HEK293 (cell line): ENCODE measurements around the gene CAPN7.
A peak's percentile ranks its signal among the peaks of the same experiment; 100 is the strongest.

Experiments used
- CTCF ChIA-PET: fragments of 350-600 bp; formaldehyde crosslinking; extraction: SDS; loops from one replicate; lab custom pipeline; 2021; ENCODE audit warnings: antibody characterized with exemption; lab: Yijun Ruan, JAX
- POLR2A ChIA-PET: fragments of 300-600 bp; formaldehyde crosslinking; extraction: SDS; loops from one replicate; lab custom pipeline; 2020; ENCODE audit warnings: antibody characterized with exemption, inconsistent platforms; lab: Yijun Ruan, JAX
- H3K27ac ChIP-seq: fragments of 200-500 bp; sonication (Bioruptor generic); 2 replicates; pipeline ENCODE4 v1.5.1; 2014; ENCODE audit warnings: low read depth, low read length, control low read depth, inconsistent platforms; ENCODE audit errors: extremely low read depth
- H3K36me3 ChIP-seq, 2 experiments: fragments of 200-500 bp in 1 of 2; sonication (Bioruptor generic) in 1 of 2; 1 replicate in 1 of 2; 2 replicates in 1 of 2; pipeline ENCODE4 v1.5.1; 2014 to 2017; ENCODE audit warnings: inconsistent platforms in 2 of 2, low read length in 2 of 2; ENCODE audit not compliant: control insufficient read depth in 2 of 2, insufficient read depth in 1 of 2
- H3K4me1 ChIP-seq: fragments of 200-500 bp; sonication (Bioruptor generic); 2 replicates; pipeline ENCODE4 v1.5.1; 2014; ENCODE audit warnings: mild to moderate bottlenecking, low read length, inconsistent platforms; ENCODE audit not compliant: control insufficient read depth, insufficient read depth
- H3K4me3 ChIP-seq: 2 replicates; pipeline ENCODE4 v1.5.1; 2011; ENCODE audit warnings: low read depth, mild to moderate bottlenecking, control low read depth, low read length, moderate library complexity
- H3K9me3 ChIP-seq: fragments of 200-500 bp; sonication (Bioruptor generic); 2 replicates; pipeline ENCODE4 v1.5.1; 2014; ENCODE audit warnings: low read depth, low read length, inconsistent platforms; ENCODE audit not compliant: control insufficient read depth, insufficient read depth
- GLIS2 ChIP-seq: fragments of 450-650 bp; formaldehyde crosslinking; IDR thresholded peaks from 2 replicates; pipeline ENCODE4 v1.5.1; 2016; ENCODE audit warnings: missing biosample characterization, missing genetic modification characterization
- KLF1 ChIP-seq: fragments of 450-650 bp; formaldehyde crosslinking; IDR thresholded peaks from 2 replicates; pipeline ENCODE4 v1.5.1; 2016; ENCODE audit warnings: missing biosample characterization, missing genetic modification characterization
- KLF10 ChIP-seq: fragments of 450-650 bp; IDR thresholded peaks from 2 replicates; pipeline ENCODE4 v1.5.1; 2018; ENCODE audit warnings: missing biosample characterization, mild to moderate bottlenecking, missing genetic modification characterization
- ZBTB7A ChIP-seq: fragments of 450-650 bp; formaldehyde crosslinking; IDR thresholded peaks from 2 replicates; pipeline ENCODE4 v1.5.1; 2016; ENCODE audit warnings: low read depth, missing biosample characterization, missing genetic modification characterization
- ZFHX2 ChIP-seq: fragments of 450-650 bp; formaldehyde crosslinking; conservative IDR thresholded peaks from 2 replicates; pipeline ENCODE4 v1.5.1; 2016; ENCODE audit warnings: missing biosample characterization, missing genetic modification characterization
- ZNF214 ChIP-seq: fragments of 450-650 bp; formaldehyde crosslinking; IDR thresholded peaks from 2 replicates; pipeline ENCODE4 v1.5.1; 2017; ENCODE audit warnings: missing biosample characterization, mild to moderate bottlenecking, missing genetic modification characterization, borderline replicate concordance
- ZNF366 ChIP-seq: fragments of 450-650 bp; formaldehyde crosslinking; conservative IDR thresholded peaks from 2 replicates; pipeline ENCODE4 v1.5.1; 2016; ENCODE audit warnings: missing biosample characterization, missing genetic modification characterization
- ZNF426 ChIP-seq: fragments of 450-650 bp; formaldehyde crosslinking; IDR thresholded peaks from 2 replicates; pipeline ENCODE4 v1.5.1; 2017; ENCODE audit warnings: missing biosample characterization, missing genetic modification characterization, mild to moderate bottlenecking, inconsistent platforms, moderate library complexity
- ZNF521 ChIP-seq: fragments of 450-650 bp; formaldehyde crosslinking; IDR thresholded peaks from 2 replicates; pipeline ENCODE4 v1.5.1; 2017; ENCODE audit warnings: missing biosample characterization, mild to moderate bottlenecking, missing genetic modification characterization
- ZNF548 ChIP-seq: fragments of 450-650 bp; formaldehyde crosslinking; IDR thresholded peaks from 2 replicates; pipeline ENCODE4 v1.5.1; 2016; ENCODE audit warnings: missing biosample characterization, missing genetic modification characterization
- ZNF629 ChIP-seq: fragments of 450-650 bp; formaldehyde crosslinking; IDR thresholded peaks from 2 replicates; pipeline ENCODE4 v1.5.1; 2017; ENCODE audit warnings: missing biosample characterization, missing genetic modification characterization
- ZNF658 ChIP-seq: fragments of 450-650 bp; formaldehyde crosslinking; IDR thresholded peaks from 2 replicates; pipeline ENCODE4; 2016; ENCODE audit warnings: missing biosample characterization, missing genetic modification characterization
- ZNF660 ChIP-seq: fragments of 450-650 bp; IDR thresholded peaks from 2 replicates; pipeline ENCODE4 v1.5.1; 2018; ENCODE audit warnings: missing biosample characterization, mild to moderate bottlenecking, missing genetic modification characterization
- ZNF837 ChIP-seq: fragments of 450-650 bp; formaldehyde crosslinking; IDR thresholded peaks from 2 replicates; pipeline ENCODE4 v1.5.1; 2016; ENCODE audit warnings: missing biosample characterization, missing genetic modification characterization
- TF ChIP-seq, protein P1 (sequence below): fragments of 450-650 bp; formaldehyde crosslinking; IDR thresholded peaks from 2 replicates; pipeline ENCODE4 v1.5.1; 2016; ENCODE audit warnings: missing biosample characterization, missing genetic modification characterization
- TF ChIP-seq, protein P2 (sequence below): fragments of 450-650 bp; formaldehyde crosslinking; IDR thresholded peaks from 2 replicates; pipeline ENCODE4 v1.5.1; 2016; ENCODE audit warnings: missing biosample characterization, missing genetic modification characterization
- TF ChIP-seq, protein P3 (sequence below): IDR thresholded peaks from 2 replicates; pipeline ENCODE4 v1.6.1; 2011; ENCODE audit warnings: mild to moderate bottlenecking, low read depth, low read length, borderline replicate concordance
- TF ChIP-seq, protein P4 (sequence below): fragments of 450-650 bp; formaldehyde crosslinking; IDR thresholded peaks from 2 replicates; pipeline ENCODE4 v1.5.1; 2016; ENCODE audit warnings: missing biosample characterization, missing genetic modification characterization
- TF ChIP-seq, protein P5 (sequence below): fragments of 450-650 bp; formaldehyde crosslinking; conservative IDR thresholded peaks from 2 replicates; pipeline ENCODE4 v1.5.1; 2016; ENCODE audit warnings: low read depth, missing biosample characterization, missing genetic modification characterization
- TF ChIP-seq, protein P6 (sequence below): fragments of 450-650 bp; formaldehyde crosslinking; IDR thresholded peaks from 2 replicates; pipeline ENCODE4 v1.5.1; 2016; ENCODE audit warnings: missing biosample characterization, missing genetic modification characterization

The CAPN7 gene

DNA sequence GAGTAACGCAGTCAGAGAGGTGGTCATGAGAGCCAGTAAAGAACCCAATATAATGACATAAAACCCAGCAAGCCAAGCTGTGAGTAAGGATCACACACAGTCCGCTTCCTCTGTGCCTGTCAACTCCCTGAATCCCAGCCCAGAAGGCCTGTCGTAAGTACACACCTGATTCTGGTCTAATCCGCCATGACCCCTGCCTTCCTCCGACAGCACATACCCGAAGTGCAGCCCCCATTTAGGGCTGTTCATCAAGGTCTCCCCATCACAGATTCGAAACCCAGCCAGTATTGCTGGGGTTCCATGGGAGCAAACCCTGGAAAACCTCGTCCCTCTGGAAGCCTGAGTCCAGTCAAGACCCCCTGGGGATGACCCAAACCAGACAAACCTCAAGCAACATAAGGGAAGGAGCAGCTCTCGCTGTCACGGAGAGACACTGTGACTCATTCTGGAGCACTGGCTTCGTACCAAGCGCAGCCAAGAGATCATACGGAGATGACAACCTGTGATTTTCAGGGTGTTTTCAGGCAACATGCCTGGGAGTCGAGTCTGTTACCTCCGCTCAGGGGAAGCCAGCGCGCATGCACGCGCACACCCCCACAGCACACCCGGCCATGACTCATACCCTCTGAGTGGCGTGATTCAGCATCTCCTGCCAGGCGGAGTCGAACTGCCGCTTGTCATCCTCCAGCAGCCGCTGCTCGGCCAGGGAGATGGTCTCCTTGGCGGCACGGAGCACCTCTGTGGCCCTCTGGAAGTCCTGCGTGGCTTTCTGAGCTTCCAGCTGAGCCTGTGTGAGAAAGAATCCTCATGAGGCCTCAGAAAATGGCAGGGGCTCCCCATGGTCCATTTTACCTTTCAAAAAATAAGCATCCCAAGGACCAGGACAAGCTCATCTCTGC, 63.3 kb downstream of the CAPN7 start:
- ChIA-PET POLR2A (interaction anchor here (1.4 kb wide), 1 partner anchor 61 kb away, joined by 3 read pairs; no protein-coding TSS in a partner anchor), CTCF (interaction anchor here (0.6 to 6.7 kb wide), 32 partner anchors 10 to 342 kb away, joined by 3 to 109 read pairs (median 8); partner anchors contain the start of genes CAPN7 and SH3BP5)
- H3K9me3 ChIP-seq: no peaks in the 10 kb centered on the region
- H3K4me3 ChIP-seq: no peak overlapping the region; the same call in 1 of the 2 replicates
- H3K36me3 ChIP-seq: no peaks in the 10 kb centered on the region
- H3K4me1 ChIP-seq: peaks cover 5% of the 10 kb centered on the region; the same call in 1 of the 2 replicates
- H3K27ac ChIP-seq: no peak overlapping the region
- TF ChIP-seq, protein P1, sequence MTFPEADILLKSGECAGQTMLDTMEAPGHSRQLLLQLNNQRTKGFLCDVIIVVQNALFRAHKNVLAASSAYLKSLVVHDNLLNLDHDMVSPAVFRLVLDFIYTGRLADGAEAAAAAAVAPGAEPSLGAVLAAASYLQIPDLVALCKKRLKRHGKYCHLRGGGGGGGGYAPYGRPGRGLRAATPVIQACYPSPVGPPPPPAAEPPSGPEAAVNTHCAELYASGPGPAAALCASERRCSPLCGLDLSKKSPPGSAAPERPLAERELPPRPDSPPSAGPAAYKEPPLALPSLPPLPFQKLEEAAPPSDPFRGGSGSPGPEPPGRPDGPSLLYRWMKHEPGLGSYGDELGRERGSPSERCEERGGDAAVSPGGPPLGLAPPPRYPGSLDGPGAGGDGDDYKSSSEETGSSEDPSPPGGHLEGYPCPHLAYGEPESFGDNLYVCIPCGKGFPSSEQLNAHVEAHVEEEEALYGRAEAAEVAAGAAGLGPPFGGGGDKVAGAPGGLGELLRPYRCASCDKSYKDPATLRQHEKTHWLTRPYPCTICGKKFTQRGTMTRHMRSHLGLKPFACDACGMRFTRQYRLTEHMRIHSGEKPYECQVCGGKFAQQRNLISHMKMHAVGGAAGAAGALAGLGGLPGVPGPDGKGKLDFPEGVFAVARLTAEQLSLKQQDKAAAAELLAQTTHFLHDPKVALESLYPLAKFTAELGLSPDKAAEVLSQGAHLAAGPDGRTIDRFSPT (tag by site-specific recombination): peak; percentile 77
- TF ChIP-seq ZNF366: peak; percentile 38; the same call in 1 of the 2 replicates
- TF ChIP-seq KLF1 (tag by site-specific recombination): no peak
- no peak for TF ChIP-seq ZNF214 (tag by site-specific recombination)
- peak; percentile 92 for TF ChIP-seq GLIS2 (tag by site-specific recombination)
- no peak for TF ChIP-seq ZNF837
- TF ChIP-seq ZNF629 (tag by site-specific recombination): peak; percentile 80
- no peak for TF ChIP-seq ZNF658
- TF ChIP-seq, protein P2, sequence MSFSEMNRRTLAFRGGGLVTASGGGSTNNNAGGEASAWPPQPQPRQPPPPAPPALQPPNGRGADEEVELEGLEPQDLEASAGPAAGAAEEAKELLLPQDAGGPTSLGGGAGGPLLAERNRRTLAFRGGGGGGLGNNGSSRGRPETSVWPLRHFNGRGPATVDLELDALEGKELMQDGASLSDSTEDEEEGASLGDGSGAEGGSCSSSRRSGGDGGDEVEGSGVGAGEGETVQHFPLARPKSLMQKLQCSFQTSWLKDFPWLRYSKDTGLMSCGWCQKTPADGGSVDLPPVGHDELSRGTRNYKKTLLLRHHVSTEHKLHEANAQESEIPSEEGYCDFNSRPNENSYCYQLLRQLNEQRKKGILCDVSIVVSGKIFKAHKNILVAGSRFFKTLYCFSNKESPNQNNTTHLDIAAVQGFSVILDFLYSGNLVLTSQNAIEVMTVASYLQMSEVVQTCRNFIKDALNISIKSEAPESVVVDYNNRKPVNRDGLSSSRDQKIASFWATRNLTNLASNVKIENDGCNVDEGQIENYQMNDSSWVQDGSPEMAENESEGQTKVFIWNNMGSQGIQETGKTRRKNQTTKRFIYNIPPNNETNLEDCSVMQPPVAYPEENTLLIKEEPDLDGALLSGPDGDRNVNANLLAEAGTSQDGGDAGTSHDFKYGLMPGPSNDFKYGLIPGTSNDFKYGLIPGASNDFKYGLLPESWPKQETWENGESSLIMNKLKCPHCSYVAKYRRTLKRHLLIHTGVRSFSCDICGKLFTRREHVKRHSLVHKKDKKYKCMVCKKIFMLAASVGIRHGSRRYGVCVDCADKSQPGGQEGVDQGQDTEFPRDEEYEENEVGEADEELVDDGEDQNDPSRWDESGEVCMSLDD: peak; percentile 22; the same call in 1 of the 2 replicates
- TF ChIP-seq, protein P3, sequence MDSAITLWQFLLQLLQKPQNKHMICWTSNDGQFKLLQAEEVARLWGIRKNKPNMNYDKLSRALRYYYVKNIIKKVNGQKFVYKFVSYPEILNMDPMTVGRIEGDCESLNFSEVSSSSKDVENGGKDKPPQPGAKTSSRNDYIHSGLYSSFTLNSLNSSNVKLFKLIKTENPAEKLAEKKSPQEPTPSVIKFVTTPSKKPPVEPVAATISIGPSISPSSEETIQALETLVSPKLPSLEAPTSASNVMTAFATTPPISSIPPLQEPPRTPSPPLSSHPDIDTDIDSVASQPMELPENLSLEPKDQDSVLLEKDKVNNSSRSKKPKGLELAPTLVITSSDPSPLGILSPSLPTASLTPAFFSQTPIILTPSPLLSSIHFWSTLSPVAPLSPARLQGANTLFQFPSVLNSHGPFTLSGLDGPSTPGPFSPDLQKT: no peak
- TF ChIP-seq ZFHX2 (tag by site-specific recombination): peak; percentile 47
- no peak for TF ChIP-seq ZNF521 (tag by site-specific recombination)
- TF ChIP-seq, protein P4, sequence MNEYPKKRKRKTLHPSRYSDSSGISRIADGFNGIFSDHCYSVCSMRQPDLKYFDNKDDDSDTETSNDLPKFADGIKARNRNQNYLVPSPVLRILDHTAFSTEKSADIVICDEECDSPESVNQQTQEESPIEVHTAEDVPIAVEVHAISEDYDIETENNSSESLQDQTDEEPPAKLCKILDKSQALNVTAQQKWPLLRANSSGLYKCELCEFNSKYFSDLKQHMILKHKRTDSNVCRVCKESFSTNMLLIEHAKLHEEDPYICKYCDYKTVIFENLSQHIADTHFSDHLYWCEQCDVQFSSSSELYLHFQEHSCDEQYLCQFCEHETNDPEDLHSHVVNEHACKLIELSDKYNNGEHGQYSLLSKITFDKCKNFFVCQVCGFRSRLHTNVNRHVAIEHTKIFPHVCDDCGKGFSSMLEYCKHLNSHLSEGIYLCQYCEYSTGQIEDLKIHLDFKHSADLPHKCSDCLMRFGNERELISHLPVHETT (tag by site-specific recombination): peak; percentile 64; the same call in 1 of the 2 replicates
- TF ChIP-seq, protein P5, sequence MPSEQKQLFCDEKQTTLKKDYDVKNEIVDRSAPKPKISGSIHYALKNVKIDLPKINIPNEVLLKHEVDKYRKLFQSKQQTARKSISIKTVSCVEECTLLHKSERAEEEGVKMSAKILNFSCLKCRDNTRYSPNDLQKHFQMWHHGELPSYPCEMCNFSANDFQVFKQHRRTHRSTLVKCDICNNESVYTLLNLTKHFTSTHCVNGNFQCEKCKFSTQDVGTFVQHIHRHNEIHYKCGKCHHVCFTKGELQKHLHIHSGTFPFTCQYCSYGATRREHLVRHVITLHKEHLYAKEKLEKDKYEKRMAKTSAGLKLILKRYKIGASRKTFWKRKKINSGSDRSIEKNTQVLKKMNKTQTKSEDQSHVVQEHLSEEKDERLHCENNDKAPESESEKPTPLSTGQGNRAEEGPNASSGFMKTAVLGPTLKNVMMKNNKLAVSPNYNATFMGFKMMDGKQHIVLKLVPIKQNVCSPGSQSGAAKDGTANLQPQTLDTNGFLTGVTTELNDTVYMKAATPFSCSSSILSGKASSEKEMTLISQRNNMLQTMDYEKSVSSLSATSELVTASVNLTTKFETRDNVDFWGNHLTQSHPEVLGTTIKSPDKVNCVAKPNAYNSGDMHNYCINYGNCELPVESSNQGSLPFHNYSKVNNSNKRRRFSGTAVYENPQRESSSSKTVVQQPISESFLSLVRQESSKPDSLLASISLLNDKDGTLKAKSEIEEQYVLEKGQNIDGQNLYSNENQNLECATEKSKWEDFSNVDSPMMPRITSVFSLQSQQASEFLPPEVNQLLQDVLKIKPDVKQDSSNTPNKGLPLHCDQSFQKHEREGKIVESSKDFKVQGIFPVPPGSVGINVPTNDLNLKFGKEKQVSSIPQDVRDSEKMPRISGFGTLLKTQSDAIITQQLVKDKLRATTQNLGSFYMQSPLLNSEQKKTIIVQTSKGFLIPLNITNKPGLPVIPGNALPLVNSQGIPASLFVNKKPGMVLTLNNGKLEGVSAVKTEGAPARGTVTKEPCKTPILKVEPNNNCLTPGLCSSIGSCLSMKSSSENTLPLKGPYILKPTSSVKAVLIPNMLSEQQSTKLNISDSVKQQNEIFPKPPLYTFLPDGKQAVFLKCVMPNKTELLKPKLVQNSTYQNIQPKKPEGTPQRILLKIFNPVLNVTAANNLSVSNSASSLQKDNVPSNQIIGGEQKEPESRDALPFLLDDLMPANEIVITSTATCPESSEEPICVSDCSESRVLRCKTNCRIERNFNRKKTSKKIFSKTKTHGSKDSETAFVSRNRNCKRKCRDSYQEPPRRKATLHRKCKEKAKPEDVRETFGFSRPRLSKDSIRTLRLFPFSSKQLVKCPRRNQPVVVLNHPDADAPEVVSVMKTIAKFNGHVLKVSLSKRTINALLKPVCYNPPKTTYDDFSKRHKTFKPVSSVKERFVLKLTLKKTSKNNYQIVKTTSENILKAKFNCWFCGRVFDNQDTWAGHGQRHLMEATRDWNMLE (tag by site-specific recombination): no peak
- TF ChIP-seq, protein P6, sequence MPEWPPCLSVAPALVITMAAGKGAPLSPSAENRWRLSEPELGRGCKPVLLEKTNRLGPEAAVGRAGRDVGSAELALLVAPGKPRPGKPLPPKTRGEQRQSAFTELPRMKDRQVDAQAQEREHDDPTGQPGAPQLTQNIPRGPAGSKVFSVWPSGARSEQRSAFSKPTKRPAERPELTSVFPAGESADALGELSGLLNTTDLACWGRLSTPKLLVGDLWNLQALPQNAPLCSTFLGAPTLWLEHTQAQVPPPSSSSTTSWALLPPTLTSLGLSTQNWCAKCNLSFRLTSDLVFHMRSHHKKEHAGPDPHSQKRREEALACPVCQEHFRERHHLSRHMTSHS (tag by site-specific recombination): no peak
- no peak for TF ChIP-seq ZNF426 (tag by site-specific recombination)
- no peak for TF ChIP-seq ZBTB7A
- peak; percentile 61; the same call in 1 of the 2 replicates for TF ChIP-seq ZNF660 (tag by site-specific recombination)
- no peak for TF ChIP-seq ZNF548
- TF ChIP-seq KLF10 (tag by site-specific recombination): peak; percentile 98
